Stomach smooth muscle (tissue), 2 donors: ENCODE measurements around the gene RNF5.

Source experiments
- H3K27ac ChIP-seq: one replicate; pipeline ENCODE4 v1.7.0; 2013; ENCODE audit warnings: mild to moderate bottlenecking, low read length, inconsistent platforms
- H3K27me3 ChIP-seq, 2 donors: one replicate each; pipeline ENCODE4 v1.7.0; 2013; ENCODE audit warnings: low read length in 2 of 2; ENCODE audit not compliant: insufficient read depth in 2 of 2, control insufficient read depth in 1 of 2
- H3K36me3 ChIP-seq, 2 donors: one replicate each; pipeline ENCODE4 v1.7.0; 2013; ENCODE audit warnings: low read length in 2 of 2; ENCODE audit not compliant: control insufficient read depth in 2 of 2, insufficient read depth in 2 of 2
- H3K4me1 ChIP-seq: one replicate; pipeline ENCODE4 v1.7.0; 2013; ENCODE audit warnings: low read length; ENCODE audit not compliant: control insufficient read depth, insufficient read depth
- H3K4me3 ChIP-seq, 2 donors: one replicate each; pipeline ENCODE4 v1.7.0; 2013; ENCODE audit warnings: low read length in 2 of 2
- H3K9ac ChIP-seq, 2 donors: one replicate each; pipeline ENCODE4 v1.7.0; 2013; ENCODE audit warnings: low read length in 2 of 2, mild to moderate bottlenecking in 1 of 2
- H3K9me3 ChIP-seq, 2 donors: one replicate each; pipeline ENCODE4 v1.7.0; 2013; ENCODE audit warnings: low read length in 2 of 2; ENCODE audit not compliant: control insufficient read depth in 2 of 2
- donor health status: healthy.
- donor health status: Pancreatic carcinoma.

RNF5 gene

DNA sequence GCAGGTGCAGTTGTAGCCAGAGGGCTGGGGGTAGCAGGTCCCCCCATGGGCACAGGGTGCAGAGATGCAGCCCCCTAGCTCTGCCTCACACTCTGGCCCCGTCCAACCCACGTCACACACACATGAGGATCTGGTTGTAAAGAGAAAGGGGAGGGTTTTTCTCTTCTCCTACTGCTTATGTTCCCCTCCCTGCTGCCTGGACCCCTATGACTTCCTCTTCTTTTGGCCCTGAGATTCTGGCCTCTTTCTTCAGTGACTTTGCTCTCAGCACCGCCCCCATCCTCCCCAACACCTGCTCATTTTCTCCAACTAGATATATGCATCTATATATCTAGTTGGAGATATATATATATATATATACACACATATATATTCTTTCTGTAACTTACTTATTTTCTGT lies 35.9 kb downstream of the RNF5 start:
- H3K27ac ChIP-seq: no peak overlapping the region
- H3K4me3 ChIP-seq: no peak overlapping the region

GRCh38 chr6:32215617-32216016 lies 37.4 kb downstream of the RNF5 start:
- Histone ChIP-seq H3K36me3 (no peaks in the 10 kb centered on the region), H3K4me3 (no peak overlapping the region), H3K27ac (no peak overlapping the region), H3K27me3 (no peaks in the 10 kb centered on the region), H3K4me1 (no peaks in the 10 kb centered on the region), H3K9ac (no peak overlapping the region), H3K9me3 (no peaks in the 10 kb centered on the region)

More for the DNA sequence above, 35.9 kb downstream of the RNF5 start:
- no peak overlapping the region for H3K9ac ChIP-seq
- H3K27me3 ChIP-seq: no peaks in the 10 kb centered on the region
- H3K36me3 ChIP-seq: no peaks in the 10 kb centered on the region
- H3K4me1 ChIP-seq: no peaks in the 10 kb centered on the region
- no peaks in the 10 kb centered on the region for H3K9me3 ChIP-seq

GRCh38 chr6:32216285-32216684 lies 38.1 kb downstream of the RNF5 start:
- Histone ChIP-seq H3K27ac (no peak overlapping the region), H3K4me1 (no peaks in the 10 kb centered on the region), H3K4me3 (no peak overlapping the region), H3K9ac (no peak overlapping the region), H3K36me3 (no peaks in the 10 kb centered on the region), H3K27me3 (peaks cover 0 to 2% of the 10 kb centered on the region in 2 donors), H3K9me3 (no peaks in the 10 kb centered on the region)

DNA sequence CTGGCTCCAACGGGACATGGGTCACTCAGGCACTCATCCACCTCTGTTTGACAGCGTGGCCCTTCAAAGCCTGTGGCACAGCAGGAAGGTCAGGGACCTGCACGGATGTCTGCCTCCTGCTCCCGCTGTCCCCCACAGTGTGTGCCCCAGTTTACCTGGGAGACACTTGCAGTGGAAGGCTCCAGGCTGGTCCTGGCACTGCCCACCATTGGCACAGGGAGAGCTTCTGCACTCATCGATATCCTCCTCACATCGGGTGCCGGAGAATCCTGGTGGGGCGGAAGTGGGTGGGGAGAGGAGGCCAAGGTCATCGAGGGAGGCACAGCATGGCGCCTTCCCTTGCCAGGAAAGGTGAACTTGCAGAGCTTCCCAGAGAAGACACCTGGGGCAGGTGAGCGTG lies 38.8 kb downstream of the RNF5 start:
- Histone ChIP-seq H3K9me3 (no peaks in the 10 kb centered on the region), H3K27ac (no peak overlapping the region), H3K9ac (no peak overlapping the region), H3K4me3 (no peak overlapping the region), H3K4me1 (no peaks in the 10 kb centered on the region), H3K27me3 (peaks cover 0 to 4% of the 10 kb centered on the region in 2 donors), H3K36me3 (no peaks in the 10 kb centered on the region)

DNA sequence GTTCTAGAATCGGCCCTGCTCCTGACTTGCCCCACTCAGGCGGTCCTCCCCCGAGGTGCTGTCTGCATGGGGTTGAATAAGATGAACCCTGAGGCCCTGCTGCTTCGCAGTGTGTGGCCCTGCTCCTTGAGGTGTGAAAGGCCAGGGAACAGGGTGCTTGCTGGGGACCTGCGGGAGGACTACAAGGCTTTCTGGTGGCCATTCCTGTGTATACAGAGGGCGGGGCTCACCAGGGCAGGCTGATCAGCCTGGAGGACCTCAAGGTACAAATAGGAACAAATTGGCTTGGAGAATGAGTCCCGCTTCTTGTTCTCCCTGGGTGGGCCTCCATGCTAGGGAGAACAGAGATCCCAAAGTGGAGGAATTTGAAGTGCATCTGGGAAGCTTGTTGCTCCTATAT lies 40.0 kb downstream of the RNF5 start:
- H3K9me3 ChIP-seq: no peaks in the 10 kb centered on the region
- no peak overlapping the region for H3K9ac ChIP-seq
- no peaks in the 10 kb centered on the region for H3K4me1 ChIP-seq
- H3K27me3 ChIP-seq: peaks cover 0 to 4% of the 10 kb centered on the region in 2 donors
- H3K27ac ChIP-seq: no peak overlapping the region
- H3K4me3 ChIP-seq: no peak overlapping the region
- H3K36me3 ChIP-seq: no peaks in the 10 kb centered on the region

- peaks cover 0 to 4% of the 10 kb centered on the region in 2 donors for H3K27me3 ChIP-seq
- H3K36me3 ChIP-seq: no peaks in the 10 kb centered on the region
- no peak overlapping the region for H3K9ac ChIP-seq
- H3K4me3 ChIP-seq: no peak overlapping the region
- H3K27ac ChIP-seq: no peak overlapping the region
- no peaks in the 10 kb centered on the region for H3K4me1 ChIP-seq
- no peaks in the 10 kb centered on the region for H3K9me3 ChIP-seq
Measured at GRCh38 chr6:32220021-32220420, 41.8 kb downstream of the RNF5 start.

DNA sequence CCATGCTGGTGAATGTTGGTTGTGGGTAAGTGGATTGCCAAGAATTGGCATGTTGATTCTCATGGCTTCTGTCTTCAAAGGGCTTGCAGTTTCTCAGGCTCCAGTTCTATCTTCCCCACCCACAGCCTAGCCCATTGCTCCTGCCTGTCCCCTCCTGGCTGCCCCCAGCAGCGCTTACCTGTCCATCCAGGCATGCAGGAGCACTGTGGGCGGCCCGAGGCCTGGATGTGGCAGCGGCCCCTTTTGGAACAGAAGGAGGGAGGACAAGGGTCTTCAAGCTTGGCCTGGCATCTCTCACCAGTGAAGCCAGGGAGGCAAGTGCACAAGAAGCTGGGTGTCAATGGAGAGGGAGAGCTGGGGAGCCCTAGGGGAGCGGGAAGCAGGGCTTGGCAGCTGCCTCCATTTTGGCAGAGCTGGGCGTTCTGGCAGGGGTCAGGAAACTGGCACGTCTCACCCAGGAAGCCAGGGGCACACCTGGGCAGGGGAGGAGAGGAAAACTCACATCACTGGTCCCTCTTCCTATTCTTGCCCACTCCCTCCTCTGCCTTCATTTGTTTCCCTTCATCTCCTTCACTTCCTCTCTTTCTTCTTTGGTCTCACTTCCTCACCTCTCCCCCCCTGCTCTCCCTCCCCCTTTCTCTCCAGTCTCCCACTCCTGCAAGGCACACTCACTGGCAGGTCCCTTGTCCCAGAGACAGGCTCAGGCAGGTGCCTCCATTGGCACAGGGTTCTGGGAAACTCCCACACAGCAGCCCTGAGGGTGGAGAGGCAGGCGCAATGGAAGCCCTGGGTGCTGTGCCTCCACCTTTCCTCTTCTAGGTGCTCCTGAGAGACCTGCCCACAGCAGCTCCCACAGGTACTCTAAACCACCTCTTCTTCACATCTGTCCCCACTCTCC lies 44.4 kb downstream of the RNF5 start:
- H3K9ac ChIP-seq: no peak overlapping the region
- no peaks in the 10 kb centered on the region for H3K9me3 ChIP-seq
- H3K27me3 ChIP-seq: peaks cover 0 to 4% of the 10 kb centered on the region in 2 donors
- no peak overlapping the region for H3K27ac ChIP-seq
- H3K4me1 ChIP-seq: no peaks in the 10 kb centered on the region
- H3K4me3 ChIP-seq: no peak overlapping the region
- H3K36me3 ChIP-seq: no peaks in the 10 kb centered on the region

DNA sequence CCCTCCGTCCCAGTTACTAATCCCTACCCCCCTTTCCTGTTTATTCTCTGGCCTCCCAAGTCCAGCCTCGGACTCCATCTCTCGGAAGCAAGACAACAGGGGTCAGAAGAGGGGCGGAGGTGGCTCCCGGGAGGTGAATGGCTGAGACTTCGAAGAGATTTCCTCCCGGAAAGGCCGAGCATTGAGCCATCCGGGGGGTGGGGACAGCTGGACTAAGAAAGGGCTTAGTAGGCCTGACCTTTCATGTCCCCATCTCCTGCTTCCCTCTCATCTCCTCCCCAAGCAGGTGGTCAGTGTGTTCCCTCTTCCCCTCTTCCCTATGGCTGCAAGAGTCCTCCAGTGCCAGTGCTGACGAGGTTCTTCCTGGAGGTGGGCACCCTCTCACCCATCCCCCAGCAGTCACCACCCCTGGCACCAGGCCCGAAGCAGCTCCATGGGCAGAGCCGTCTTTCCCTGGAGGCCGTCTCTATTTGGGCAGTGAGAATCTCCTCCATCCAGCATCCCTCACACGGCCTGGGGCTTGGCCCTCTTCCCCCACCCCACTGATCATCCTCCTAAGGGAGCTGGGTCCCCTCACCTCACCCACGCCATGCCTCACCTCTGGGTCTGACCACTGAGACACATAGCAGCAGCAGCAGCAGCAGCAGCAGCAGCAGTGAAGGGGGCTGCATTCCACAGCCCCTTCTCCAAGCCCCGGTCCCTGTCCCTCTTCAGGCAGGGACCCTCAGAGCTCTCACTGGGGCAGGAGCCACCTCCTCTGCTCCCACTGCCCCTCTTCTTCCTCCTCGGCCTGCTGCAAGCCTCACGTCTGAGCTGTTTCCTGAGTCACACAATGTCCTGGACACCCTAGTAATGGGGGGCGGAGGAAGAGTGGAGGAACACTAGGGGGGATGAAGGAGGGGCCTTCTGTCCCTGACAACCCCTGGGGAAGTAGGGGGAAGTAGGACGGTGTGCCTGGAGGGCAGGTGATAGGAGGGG lies 45.3 kb downstream of the RNF5 start, which contains the start of gene NOTCH4:
TSS of gene NOTCH4 (minus strand) at position 810 of the 978 bp plus-strand sequence. CDS start at position 671, 139 bp downstream.
- no peak within 1 kb of the TSS for H3K9ac ChIP-seq

DNA sequence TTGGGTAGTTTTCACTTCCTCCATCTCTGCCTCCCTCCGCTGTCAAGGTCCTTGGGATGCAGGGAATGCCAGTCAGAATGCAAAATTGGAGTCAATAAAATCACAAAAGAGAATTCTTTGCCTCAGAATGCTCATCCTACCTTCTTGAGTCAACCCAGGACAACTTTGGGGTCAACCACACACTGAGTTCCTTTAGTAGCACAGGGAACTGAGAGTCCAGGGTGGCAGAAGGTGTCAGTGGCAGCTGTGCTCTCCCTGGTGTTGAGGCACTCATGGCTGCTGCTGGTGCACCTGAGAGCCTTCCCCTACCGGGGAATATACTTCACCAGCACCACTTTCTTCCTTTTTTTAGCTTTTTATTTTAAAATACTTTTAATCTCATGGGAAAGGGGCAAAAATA lies 46.5 kb downstream of the RNF5 start:
- Histone ChIP-seq H3K27ac (no peak overlapping the region), H3K9me3 (no peaks in the 10 kb centered on the region), H3K4me3 (no peak overlapping the region), H3K27me3 (peaks cover 0 to 4% of the 10 kb centered on the region in 2 donors), H3K4me1 (no peaks in the 10 kb centered on the region), H3K36me3 (no peaks in the 10 kb centered on the region), H3K9ac (no peak overlapping the region)

More for the DNA sequence above, 45.3 kb downstream of the RNF5 start, which contains the start of gene NOTCH4:
- Histone ChIP-seq H3K4me3 (no peak within 1 kb of the TSS), H3K27me3 (peaks cover 0 to 4% of the 10 kb centered on the region in 2 donors), H3K36me3 (no peaks in the 10 kb centered on the region), H3K27ac (no peak within 1 kb of the TSS), H3K4me1 (no peaks in the 10 kb centered on the region), H3K9me3 (no peaks in the 10 kb centered on the region)

GRCh38 chr6:32226434-32226833 lies 48.2 kb downstream of the RNF5 start:
- Histone ChIP-seq H3K36me3 (no peaks in the 10 kb centered on the region), H3K4me1 (no peaks in the 10 kb centered on the region), H3K27me3 (peaks cover 0 to 2% of the 10 kb centered on the region in 2 donors), H3K9me3 (no peaks in the 10 kb centered on the region), H3K4me3 (no peak overlapping the region), H3K9ac (no peak overlapping the region), H3K27ac (no peak overlapping the region)
